ENCODE measurements around the gene MAP3K13.

The MAP3K13 gene

GRCh38 chr3:185325946-185326791 is 36.8 kb upstream of the MAP3K13 start:
- no peak overlapping the region for H3K27ac ChIP-seq

DNA sequence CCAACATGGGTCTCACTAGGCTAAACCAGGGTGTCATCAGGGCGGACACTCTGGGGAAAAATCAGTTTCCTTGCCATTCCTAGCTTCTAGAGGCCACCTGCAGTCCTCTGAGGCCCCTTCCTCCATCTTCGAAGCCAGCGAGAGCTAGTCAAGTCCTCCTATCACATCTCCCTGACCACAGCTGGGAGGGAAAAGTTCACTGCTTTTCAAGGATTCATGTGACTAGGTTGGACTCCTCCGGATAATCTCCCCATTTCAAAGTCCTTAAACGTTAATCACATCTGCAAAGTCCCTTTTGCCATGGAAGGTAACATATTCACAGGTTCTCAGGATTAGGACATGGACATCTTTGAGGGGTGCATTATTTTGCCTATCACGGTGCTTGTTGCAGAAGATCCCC is 35.9 kb upstream of the MAP3K13 start:
- H3K36me3 ChIP-seq (ENCODE audit: control insufficient read depth, insufficient read depth, low read length), result no peaks in the 10 kb centered on the region
- H3K79me2 ChIP-seq, result no peaks in the 10 kb centered on the region
- no peaks in the 10 kb centered on the region for H3K9me3 ChIP-seq (ENCODE audit: control insufficient read depth, low read length)
- H3K27ac ChIP-seq, result no peak overlapping the region
- H3K27me3 ChIP-seq (ENCODE audit: control insufficient read depth, insufficient read depth, low read length), result no peaks in the 10 kb centered on the region
- no peak overlapping the region for H3K4me2 ChIP-seq (ENCODE audit: low read length)
- H3K9ac ChIP-seq, result no peak overlapping the region
- H3K4me3 ChIP-seq (ENCODE audit: low read depth, low read length), result no peak overlapping the region
- TF ChIP-seq, protein P1, sequence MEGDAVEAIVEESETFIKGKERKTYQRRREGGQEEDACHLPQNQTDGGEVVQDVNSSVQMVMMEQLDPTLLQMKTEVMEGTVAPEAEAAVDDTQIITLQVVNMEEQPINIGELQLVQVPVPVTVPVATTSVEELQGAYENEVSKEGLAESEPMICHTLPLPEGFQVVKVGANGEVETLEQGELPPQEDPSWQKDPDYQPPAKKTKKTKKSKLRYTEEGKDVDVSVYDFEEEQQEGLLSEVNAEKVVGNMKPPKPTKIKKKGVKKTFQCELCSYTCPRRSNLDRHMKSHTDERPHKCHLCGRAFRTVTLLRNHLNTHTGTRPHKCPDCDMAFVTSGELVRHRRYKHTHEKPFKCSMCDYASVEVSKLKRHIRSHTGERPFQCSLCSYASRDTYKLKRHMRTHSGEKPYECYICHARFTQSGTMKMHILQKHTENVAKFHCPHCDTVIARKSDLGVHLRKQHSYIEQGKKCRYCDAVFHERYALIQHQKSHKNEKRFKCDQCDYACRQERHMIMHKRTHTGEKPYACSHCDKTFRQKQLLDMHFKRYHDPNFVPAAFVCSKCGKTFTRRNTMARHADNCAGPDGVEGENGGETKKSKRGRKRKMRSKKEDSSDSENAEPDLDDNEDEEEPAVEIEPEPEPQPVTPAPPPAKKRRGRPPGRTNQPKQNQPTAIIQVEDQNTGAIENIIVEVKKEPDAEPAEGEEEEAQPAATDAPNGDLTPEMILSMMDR (IDR thresholded peaks at IDR 0.05), result no peak
- H2AFZ ChIP-seq, result no peak overlapping the region
- H3K4me1 ChIP-seq, result no peaks in the 10 kb centered on the region

More at GRCh38 chr3:185325946-185326791, 36.8 kb upstream of the MAP3K13 start:
- H3K4me2 ChIP-seq (ENCODE audit: low read length), result no peak overlapping the region
- H2AFZ ChIP-seq, result no peak overlapping the region
- H3K79me2 ChIP-seq, result no peaks in the 10 kb centered on the region
- H3K9me3 ChIP-seq (ENCODE audit: control insufficient read depth, low read length), result no peaks in the 10 kb centered on the region
- no peaks in the 10 kb centered on the region for H3K27me3 ChIP-seq (ENCODE audit: control insufficient read depth, insufficient read depth, low read length)
- no peak overlapping the region for H3K4me3 ChIP-seq (ENCODE audit: low read depth, low read length)
- no peak overlapping the region for H3K9ac ChIP-seq
- H3K4me1 ChIP-seq, result no peaks in the 10 kb centered on the region
- TF ChIP-seq, protein P1 (IDR thresholded peaks at IDR 0.05), result no peak
- no peaks in the 10 kb centered on the region for H3K36me3 ChIP-seq (ENCODE audit: control insufficient read depth, insufficient read depth, low read length)

- Histone ChIP-seq H3K4me1 (no peaks in the 10 kb centered on the region), H3K27ac (no peak overlapping the region), H3K27me3 (ENCODE audit: control insufficient read depth, insufficient read depth, low read length) (no peaks in the 10 kb centered on the region), H2AFZ (no peak overlapping the region), H3K4me2 (ENCODE audit: low read length) (no peak overlapping the region), H3K4me3 (ENCODE audit: low read depth, low read length) (no peak overlapping the region), H3K9ac (no peak overlapping the region), H3K79me2 (no peaks in the 10 kb centered on the region), H3K9me3 (ENCODE audit: control insufficient read depth, low read length) (no peaks in the 10 kb centered on the region), H3K36me3 (ENCODE audit: control insufficient read depth, insufficient read depth, low read length) (no peaks in the 10 kb centered on the region)
- TF ChIP-seq, protein P1 (IDR thresholded peaks at IDR 0.05), result no peak
These were observed 34.5 kb upstream of the MAP3K13 start for GRCh38 chr3:185328324-185329004.

DNA sequence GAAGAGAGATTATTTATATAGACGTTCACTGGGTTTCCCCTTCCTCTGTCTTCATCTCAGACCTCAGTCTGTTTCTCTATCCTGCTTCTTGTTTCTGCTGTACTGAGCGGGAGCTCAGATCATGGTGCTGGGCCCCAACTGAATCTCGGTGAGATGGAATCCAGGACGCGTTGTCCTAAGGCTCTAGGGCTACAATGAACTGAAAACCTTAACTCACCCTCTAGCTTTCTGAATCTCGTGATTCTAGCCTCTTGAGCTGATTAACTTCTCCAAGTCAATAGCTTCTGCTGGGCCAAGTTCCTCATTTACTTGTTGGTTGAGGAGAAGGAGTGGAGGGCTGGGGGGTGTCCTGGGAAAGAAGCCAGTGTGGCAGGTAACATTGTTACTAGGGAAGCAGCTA is 32.7 kb upstream of the MAP3K13 start:
- H3K4me3 ChIP-seq (ENCODE audit: low read depth, low read length), result no peak overlapping the region
- TF ChIP-seq, protein P1 (IDR thresholded peaks at IDR 0.05), result no peak
- H2AFZ ChIP-seq, result no peak overlapping the region
- no peaks in the 10 kb centered on the region for H3K4me1 ChIP-seq
- no peak overlapping the region for H3K4me2 ChIP-seq (ENCODE audit: low read length)
- H3K79me2 ChIP-seq, result no peaks in the 10 kb centered on the region
- H3K27ac ChIP-seq, result no peak overlapping the region
- H3K9ac ChIP-seq, result no peak overlapping the region
- no peaks in the 10 kb centered on the region for H3K36me3 ChIP-seq (ENCODE audit: control insufficient read depth, insufficient read depth, low read length)
- no peaks in the 10 kb centered on the region for H3K27me3 ChIP-seq (ENCODE audit: control insufficient read depth, insufficient read depth, low read length)
- H3K9me3 ChIP-seq (ENCODE audit: control insufficient read depth, low read length), result no peaks in the 10 kb centered on the region

Data from parathyroid adenoma (tissue), 2 donors.